G401 (cell line): ENCODE results near the gene SNX12. TPM values are rescaled to one million over a fixed set of nuclear protein-coding genes. Genes with fewer than 3 reads are reported as not detected.
"Not testable (repeated sequence)": the region's sequence is repeated elsewhere in the genome, so short reads cannot be mapped to it uniquely, and the experiment has no call there.

ENCODE experiments used
- DNase-seq: peaks from one replicate; pipeline ENCODE4 v3.0.0-alpha.2; 2015; ENCODE audit warnings: low spot score
- in situ Hi-C: cut with HindIII; loops from 2 replicates; pipeline ENCODE4 v1.10.0; 2016; ENCODE audit warnings: low sequenced_read_pairs, mixed read lengths
- total RNA-seq: library from RNA; depleted of rRNA; stranded (reverse); fragments of >200 nt; shearing (Covaris generic); gene quantifications from 2 replicates; pipeline ENCODE4 v1.2.3, GENCODE V29; 2014

SNX12 gene
- total RNA-seq, 1 experiment from 2014 or later, result 127 TPM

DNA sequence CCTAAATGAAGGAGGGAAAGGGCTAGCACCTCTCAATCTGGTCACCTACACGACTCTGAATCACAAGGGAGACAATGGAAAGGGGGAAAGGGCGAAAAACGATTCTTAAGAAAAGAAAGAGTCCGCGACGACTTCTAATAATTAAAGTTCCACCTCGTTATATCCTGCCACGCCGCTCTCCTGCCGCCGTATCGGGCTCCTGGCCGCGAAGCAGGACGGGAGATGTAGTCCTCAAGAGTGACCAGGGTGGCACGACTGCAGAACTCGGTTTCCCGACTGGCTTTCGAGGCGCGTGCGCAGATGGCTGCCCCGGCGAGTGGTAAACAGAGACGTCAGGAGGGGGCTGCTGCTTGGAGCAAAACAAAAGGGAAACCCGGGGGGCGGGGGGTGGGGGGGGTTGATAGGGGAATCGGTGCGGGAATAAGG, 27.4 kb upstream of the SNX12 start, which contains the start of gene FOXO4:
TSS of gene FOXO4 (plus strand) at position 297 of the 426 bp plus-strand sequence. CDS start 678 bp downstream, outside the sequence.
- peak; percentile 91 for DNase-seq
- in situ Hi-C loops, result no loop called here

DNA sequence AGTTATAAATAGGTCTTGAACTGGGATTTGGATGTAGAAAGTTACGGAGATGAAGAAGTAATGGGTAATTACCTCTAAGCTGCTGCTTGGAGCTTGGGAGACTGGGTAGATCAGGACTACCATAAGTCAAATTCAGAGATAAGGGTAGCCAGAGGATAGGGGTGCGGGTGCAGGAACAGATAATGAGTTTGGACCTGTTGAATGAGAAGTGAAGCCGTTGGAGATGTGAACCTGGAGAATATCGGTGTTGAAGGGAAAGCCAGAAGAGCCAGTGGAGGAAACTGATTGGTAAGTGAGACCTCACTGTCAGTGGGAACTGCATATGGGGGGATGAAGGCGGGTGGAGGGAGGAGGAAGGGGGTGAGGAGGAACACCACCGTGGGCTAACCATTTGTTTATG, 26.9 kb upstream of the SNX12 start:
- in situ Hi-C loops, result no loop called here
- DNase-seq, result peak; percentile 1

DNA sequence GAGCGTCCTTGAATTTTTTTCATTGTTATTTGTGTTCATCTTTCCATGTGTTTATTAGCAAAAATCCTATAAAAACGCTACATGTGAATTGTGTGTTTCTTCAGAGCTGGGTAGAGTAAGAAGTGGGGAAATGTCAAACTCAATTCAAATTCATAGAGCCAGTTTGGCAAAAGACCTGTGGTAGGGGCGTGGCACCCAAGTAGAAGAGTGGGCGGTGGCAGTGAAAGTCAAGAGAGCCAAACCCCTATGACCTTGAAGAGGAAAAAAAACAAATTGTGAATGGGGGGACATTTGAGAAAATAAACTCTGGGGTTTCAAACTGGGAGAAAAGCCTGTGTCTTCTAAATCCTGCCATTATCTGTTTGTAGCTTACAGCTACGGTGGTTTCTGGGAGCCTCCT, 23.1 kb upstream of the SNX12 start:
- DNase-seq, result no peak
- in situ Hi-C loops, result no loop called here

DNA sequence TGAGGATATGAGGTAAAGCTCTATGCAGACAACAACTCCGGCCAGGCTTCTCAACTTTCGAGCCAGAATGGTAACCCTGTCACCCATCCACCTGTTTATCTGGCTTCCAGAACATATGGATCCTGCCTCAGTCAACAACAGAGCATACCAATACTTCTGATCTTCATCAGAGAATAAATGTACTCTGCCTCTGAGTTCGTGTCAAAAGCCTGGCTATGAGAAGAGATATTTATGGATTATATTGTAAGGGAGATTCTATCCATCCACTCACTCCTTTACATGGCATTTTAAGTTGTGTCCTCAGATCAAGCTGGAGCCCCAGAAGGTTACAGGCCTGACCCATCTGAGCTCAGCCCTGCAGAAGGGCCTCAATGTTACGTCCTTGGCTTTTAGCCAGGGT, 17.8 kb upstream of the SNX12 start:
- DNase-seq, result no peak
- in situ Hi-C loops, result no loop called here

DNA sequence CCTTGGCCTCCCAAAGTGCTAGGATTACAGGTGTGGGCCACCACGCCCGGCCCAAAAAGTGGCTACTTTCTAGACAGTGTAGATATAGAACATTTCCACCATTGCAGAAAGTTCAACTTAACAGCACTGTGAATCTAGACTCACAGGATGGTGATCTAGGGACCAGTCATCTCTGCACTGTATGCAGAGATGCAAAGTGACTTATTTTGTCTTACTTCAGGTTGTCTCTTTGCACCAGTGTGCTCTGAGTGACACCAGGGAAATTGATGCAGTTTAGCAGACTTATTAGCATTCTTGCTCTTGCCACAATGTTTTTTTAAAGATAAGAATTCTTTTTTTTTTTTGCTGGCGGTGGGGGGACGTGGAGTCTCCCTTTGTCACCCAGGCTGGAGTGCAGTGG, 14.7 kb upstream of the SNX12 start:
- DNase-seq, result no peak
- in situ Hi-C loops, result no loop called here

DNA sequence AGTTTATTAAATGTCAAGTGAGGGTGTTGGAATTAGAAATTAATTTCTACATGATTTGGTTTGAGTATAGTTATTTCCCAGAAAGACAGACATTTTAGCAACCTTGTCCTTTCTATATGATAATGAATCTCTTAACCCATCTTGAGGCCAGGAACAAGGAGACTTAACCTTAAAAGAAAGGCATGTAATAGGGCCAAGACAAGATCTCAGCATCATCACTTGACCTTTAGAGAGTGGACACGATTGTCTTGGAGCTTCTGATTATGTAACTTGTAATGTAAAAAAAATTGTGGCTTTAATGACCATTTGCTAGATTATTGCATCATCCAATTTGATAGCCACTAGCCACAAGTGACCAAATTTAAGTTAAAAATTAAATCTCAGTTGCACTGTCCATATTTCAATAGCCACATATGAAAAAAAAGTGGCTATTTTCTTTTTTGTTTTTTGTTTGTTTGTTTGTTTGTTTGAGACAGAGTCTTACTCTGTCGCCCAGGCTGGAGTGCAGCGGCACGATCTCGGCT, 14.1 kb upstream of the SNX12 start:
- DNase-seq, result no peak
- in situ Hi-C loops, result no loop called here

DNA sequence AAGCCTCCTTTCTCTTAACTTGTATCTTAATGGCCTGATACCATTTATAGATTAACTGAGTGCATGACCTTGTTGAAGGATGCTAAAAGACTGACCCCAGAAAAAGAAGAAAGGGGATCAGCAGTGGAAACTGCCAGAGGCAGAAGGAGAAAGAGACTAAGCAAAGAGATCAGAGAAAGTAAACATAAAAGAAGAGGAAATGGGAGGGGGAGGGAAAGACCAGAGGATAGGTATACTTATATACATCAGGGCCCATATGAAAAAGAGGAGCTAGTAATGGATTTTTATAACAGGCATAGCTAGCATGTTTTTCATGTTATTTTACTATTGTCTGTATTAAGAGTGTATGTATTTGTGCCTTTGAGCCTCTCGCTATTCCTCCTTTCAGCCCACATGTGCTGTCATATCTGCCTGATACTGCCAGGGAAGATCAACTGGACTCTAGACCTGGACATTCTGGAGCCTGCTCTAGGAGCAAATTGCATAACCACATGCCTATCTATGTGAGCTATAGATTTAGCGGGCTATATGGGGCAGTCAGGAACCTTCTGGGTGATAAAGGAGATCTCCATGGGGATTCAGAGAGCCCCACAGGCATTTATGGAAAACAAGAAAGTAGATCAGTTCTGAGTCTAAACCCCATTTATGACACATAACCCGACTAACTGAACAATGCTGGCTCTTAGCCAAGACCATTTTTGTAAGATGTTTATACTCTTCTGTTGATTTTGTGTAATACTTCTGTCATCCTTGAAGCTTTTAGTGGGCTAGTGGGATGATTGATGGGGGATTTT, 13.4 kb upstream of the SNX12 start:
- in situ Hi-C loops, result no loop called here
- no peak for DNase-seq

DNA sequence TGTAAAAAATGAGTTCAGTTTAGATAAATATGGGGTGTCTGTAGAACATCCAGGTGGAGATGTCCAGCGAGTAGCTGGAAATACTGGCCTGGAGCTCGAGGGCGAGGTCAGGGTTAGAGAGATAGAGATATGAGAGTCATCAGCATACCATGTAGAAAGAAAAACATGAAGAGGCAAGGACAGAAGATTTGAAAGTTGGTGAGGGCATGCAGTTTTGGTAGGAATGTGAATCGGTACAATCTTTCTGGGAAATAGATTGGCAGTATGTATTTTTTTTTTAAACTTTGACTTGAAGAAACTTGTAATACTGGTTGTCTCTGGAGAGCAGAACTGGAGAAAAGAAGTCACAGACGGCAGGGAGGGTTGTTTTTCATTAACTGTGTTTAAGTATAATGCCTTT, 2.4 kb upstream of the SNX12 start:
- in situ Hi-C loops, result no loop called here
- no peak for DNase-seq

DNA sequence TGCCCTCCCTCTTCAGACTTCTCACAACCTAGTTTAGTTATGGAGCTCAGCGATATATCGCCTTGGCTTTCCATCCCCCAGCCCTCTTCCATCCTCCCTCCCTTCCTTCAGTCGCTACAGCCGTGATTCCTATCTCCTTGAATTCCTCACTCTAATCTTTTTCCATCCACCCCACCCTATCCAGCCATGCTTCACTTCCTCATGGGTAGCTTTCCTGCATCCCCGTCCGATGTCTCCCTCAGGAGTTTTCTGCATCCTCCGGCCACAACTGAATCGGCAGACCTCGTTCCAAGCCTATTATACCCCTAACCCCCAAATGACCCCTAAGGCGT, 456 bp downstream of the SNX12 start:
- no peak for DNase-seq
- in situ Hi-C loops, result no loop called here

DNA sequence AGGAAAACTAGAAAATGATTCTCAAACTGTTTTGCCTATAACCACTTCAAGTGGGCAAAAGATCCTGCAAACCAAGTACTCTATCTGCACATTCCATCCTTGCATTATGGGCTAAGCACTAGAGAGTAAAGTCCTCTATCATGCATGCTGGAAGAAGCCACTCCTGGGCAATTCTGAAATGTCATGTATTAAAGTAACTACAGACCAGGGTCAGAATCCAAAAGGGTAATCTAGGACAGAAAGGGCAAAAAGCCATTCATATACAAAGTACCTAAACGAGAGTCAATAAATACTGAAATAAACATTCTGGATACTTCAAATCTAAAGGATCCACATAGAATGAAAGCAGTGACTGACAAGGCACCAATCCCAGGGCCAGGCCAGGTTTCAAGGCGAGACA, 1.0 kb downstream of the SNX12 start:
- in situ Hi-C loops, result no loop called here
- no peak for DNase-seq

DNA sequence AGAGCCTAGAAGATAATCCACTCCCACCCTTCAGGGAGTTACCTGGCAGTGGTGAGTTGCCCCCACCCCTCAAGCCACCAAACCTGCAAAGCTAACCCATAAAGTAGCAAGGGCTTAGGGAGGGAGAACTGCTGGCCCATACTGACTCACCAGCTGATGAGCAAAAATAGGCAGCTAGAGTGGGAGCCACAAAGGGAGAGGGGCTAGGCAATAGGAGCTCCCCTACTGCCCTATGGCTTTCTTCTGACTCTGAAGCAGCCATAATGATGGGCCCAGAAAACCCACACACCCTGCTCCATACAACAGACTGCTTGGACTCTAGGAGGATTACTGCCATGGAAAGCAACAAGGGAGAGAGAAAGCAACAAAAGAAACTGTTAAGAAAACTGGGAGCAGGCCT, 8.0 kb downstream of the SNX12 start:
- in situ Hi-C loops, result no loop called here
- DNase-seq, result no peak

DNA sequence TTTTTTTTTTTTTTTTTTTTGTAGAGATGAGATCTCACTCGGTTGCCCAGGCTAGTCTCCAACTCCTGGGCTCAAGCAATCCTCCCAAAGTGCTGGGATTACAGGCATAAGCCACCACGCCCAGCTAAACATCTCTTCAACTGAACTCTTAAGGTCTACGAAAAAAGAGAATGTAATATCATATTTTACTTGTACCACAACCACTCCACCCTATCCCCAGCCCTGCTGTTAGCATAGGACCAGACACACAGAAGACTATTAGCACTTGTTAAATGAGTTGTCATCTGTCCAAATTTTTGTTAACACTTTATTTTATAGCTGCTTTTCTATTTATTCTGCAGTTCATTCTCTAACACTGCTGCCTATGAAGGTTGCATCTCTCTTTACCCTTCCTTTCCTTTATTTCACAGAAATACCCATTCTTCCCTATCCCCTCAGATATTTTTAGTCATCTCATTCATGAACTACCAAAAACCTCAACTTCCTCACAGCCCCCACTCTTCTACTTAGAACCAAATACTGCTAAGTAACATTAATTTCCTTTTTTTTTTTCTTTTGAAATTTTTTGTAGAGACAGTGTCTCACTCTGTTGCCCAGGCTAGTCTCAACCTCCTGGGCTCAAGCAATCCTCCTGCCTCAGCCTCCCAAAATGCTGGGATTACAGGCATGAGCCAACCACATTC, 10.1 kb downstream of the SNX12 start:
- DNase-seq, result no peak
- in situ Hi-C loops, result no loop called here

DNA sequence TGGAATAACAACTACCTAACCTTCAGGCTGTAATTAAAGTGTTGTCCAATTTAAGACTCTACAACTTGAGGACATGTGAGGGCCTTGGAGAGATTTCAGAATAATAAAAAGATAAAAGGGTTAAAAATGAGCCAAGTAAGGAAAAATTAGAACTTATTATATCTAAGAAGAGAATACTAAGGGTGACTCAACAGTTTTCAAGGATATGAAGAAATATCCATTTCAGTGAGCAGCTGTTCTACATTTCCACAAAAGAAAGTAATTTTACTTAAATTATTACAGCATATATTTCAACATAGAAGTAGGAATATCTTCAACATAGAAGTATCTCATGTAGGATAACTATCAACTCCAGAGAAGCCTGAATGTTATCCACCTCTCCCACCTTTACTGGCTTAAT, 11.3 kb downstream of the SNX12 start:
- no peak for DNase-seq
- in situ Hi-C loops, result no loop called here

DNA sequence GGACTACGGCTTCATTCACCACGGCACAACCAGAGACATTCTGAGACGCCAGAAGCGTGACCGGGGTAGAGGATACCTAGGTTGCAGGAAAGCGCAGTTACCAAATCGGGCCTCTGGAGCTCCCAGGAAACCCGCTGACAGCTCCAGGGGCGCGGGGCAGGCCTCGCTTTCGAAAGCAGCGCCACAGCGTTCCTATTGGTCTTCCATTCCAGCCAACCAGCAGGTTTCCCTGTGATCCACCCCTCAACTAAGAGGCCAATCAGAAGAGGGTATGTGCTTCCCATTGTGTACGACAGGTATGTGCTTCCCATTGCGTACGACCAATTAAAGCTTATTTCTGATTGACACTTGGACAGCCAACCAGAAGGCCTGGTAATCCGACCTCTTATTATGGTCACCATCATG, 14.9 kb downstream of the SNX12 start:
- peak; percentile 24 for DNase-seq

DNA sequence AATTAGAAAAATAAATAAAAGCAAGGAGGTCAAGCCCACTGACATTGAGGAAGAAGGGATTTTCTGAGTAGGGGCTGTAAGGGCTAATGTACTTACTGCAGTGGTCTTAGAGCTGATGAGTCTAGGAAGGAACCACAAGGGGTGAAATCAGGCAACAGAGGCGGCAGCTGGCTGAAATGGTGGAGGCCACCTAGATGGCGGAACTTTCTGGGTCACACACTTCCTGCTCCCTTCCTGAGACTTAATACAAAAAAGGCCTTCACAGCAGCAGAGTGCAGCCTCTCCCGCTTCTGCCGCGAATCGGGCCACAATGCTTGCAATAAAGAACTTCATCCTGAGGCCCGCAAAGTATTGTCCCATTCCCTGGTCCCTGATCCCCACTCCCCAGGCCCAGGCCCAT, 15.4 kb downstream of the SNX12 start:
- DNase-seq, result no peak
- in situ Hi-C loops, result no loop called here

More for the DNA sequence above, 14.9 kb downstream of the SNX12 start:
- in situ Hi-C loops, result no loop called here

DNA sequence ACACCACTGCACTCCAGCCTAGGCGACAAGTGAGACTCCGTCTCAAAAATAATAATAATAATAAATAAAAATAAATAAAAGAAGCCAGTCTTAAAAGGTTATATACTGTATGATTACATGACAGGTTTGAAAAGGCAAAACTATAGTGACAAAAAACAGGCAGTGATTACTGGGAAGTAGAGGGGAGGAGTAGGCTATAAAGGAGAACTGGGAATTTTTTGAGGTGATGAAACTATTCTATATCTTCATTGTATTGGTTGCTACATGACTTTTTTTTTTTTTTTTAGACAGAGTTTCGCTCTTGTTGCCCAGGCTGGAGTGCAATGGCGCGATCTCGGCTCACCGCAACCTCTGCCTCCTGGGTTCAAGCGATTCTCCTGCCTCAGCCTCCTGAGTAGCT, 20.2 kb downstream of the SNX12 start:
- in situ Hi-C loops, DNase-seq: not testable (repeated sequence)

DNA sequence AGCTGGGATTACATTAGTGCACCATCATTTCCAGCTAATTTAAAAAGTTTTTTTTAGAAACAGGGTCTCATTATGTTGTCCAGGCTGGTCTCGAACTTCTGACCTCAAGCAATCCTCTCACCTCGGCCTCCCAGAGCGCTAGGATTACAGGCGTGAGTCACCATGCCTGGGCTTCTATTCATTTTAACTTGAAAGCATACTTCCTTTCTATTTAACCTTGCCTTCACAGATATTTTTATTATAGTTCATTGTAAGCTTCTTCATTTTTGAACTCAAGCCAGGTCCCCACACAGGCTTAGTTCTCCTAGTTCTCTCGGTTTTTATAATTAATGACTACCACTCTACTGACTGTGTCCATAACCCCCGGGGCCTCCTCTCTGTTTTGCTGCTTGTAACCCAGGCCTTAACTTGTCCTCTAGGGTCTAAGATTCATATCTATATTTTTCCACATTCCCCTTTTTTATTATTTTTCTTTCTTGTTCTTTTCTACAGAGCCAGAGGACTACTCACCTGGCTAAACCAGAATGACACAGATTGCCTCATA, 50.7 kb downstream of the SNX12 start:
- DNase-seq, result no peak
- in situ Hi-C loops, result no loop called here
